HG02623 (cell line): ENCODE data around the gene SULT4A1.
"Not testable (repeated sequence)": the region's sequence is repeated elsewhere in the genome, so short reads cannot be mapped to it uniquely, and the experiment has no call there.

ENCODE experiments used
- ATAC-seq: cut with Tn5 transposase; IDR thresholded peaks from one replicate; pipeline ENCODE4 v1.9.1; 2021; ENCODE audit warnings: moderate library complexity; ENCODE audit not compliant: unreplicated experiment

Gene SULT4A1

GRCh38 chr22:43862074-43862881 is at the start of gene SULT4A1:
TSS of gene SULT4A1 (minus strand) at chr22:43862513. CDS start at chr22:43862382, 131 bp downstream.
- ATAC-seq, result no peak

GRCh38 chr22:43911351-43911750 is 49.0 kb upstream of the SULT4A1 start:
- no peak for ATAC-seq

GRCh38 chr22:43910178-43910695 is 47.9 kb upstream of the SULT4A1 start:
- ATAC-seq, result no peak

GRCh38 chr22:43909708-43910107 is 47.4 kb upstream of the SULT4A1 start:
- no peak for ATAC-seq

GRCh38 chr22:43905681-43906080 is 43.4 kb upstream of the SULT4A1 start:
- no peak for ATAC-seq

- ATAC-seq, result not testable (repeated sequence)
Measured at GRCh38 chr22:43904412-43904811, 42.1 kb upstream of the SULT4A1 start.

GRCh38 chr22:43903033-43903432 is 40.7 kb upstream of the SULT4A1 start:
- not testable (repeated sequence) for ATAC-seq

GRCh38 chr22:43901976-43902643 is 39.8 kb upstream of the SULT4A1 start:
- ATAC-seq, result no peak

- ATAC-seq, result no peak
Measured at GRCh38 chr22:43900206-43900605, 37.9 kb upstream of the SULT4A1 start.

GRCh38 chr22:43897751-43898261 is 35.5 kb upstream of the SULT4A1 start:
- ATAC-seq, result no peak

- no peak for ATAC-seq
Measured at GRCh38 chr22:43895986-43896645, 33.8 kb upstream of the SULT4A1 start.

GRCh38 chr22:43894122-43894521 is 31.8 kb upstream of the SULT4A1 start:
- no peak for ATAC-seq

- no peak for ATAC-seq
Measured at GRCh38 chr22:43893266-43893665, 31.0 kb upstream of the SULT4A1 start.

- no peak for ATAC-seq
Measured at GRCh38 chr22:43892183-43892894, 30.0 kb upstream of the SULT4A1 start.

- ATAC-seq, result no peak
Measured at GRCh38 chr22:43891360-43892182, 29.3 kb upstream of the SULT4A1 start, which contains the start of gene PNPLA5. TSS of gene PNPLA5 (minus strand) at chr22:43892013. CDS start at chr22:43891880, 133 bp downstream.

GRCh38 chr22:43890901-43891331 is 28.6 kb upstream of the SULT4A1 start:
- ATAC-seq, result no peak

GRCh38 chr22:43889860-43890253 is 27.5 kb upstream of the SULT4A1 start:
- ATAC-seq, result no peak

GRCh38 chr22:43889201-43889859 is 27.0 kb upstream of the SULT4A1 start:
- ATAC-seq, result no peak

GRCh38 chr22:43888740-43889139 is 26.4 kb upstream of the SULT4A1 start:
- ATAC-seq, result no peak
